GM12878 (cell line): ENCODE data around the gene PLIN3. TPM values are rescaled to one million over a fixed set of nuclear protein-coding genes. Genes with fewer than 3 reads are reported as not detected.
A peak's percentile ranks its signal among the peaks of the same experiment; 100 is the strongest.

Source experiments
- BMI1 ChIP-seq: fragments of 450-650 bp; IDR thresholded peaks from 2 replicates; pipeline ENCODE4 v1.6.1; 2016; ENCODE audit warnings: mild to moderate bottlenecking, moderate library complexity, borderline replicate concordance
- BRCA1 ChIP-seq: IDR thresholded peaks from 2 replicates; pipeline ENCODE4 v1.6.1; 2011; ENCODE audit warnings: low read depth, low read length, improper control_type of control experiment
- CREB1 ChIP-seq: IDR thresholded peaks from 2 replicates; pipeline ENCODE4 v1.6.1; 2012; ENCODE audit warnings: low read depth, mild to moderate bottlenecking, inconsistent platforms
- EED ChIP-seq: sonication (generic); IDR thresholded peaks from 2 replicates; pipeline ENCODE4 v1.6.1; 2016; ENCODE audit warnings: antibody characterized with exemption, low read depth
- EZH2 ChIP-seq: IDR thresholded peaks from 2 replicates; pipeline ENCODE4 v1.6.1; 2012; ENCODE audit warnings: low read depth, mild to moderate bottlenecking, control low read depth, inconsistent platforms, low read length, borderline replicate concordance; ENCODE audit not compliant: control insufficient read depth
- FOS ChIP-seq: IDR thresholded peaks from 3 replicates; pipeline ENCODE4 v1.6.1; 2011; ENCODE audit warnings: borderline replicate concordance; ENCODE audit not compliant: insufficient read length; ENCODE audit errors: extremely low read depth
- GATAD2B ChIP-seq: fragments of 450-650 bp; conservative IDR thresholded peaks from 2 replicates; pipeline ENCODE4 v1.6.1; 2017; ENCODE audit warnings: low read depth, mild to moderate bottlenecking, moderate library complexity
- IKZF1 ChIP-seq: fragments of 450-650 bp; conservative IDR thresholded peaks from 2 replicates; pipeline ENCODE4 v1.6.1; 2017; ENCODE audit warnings: antibody characterized with exemption, mild to moderate bottlenecking
- IRF4 ChIP-seq: IDR thresholded peaks from 2 replicates; pipeline ENCODE4 v1.6.1; 2011; ENCODE audit warnings: low read depth, low read length
- MTA2 ChIP-seq: fragments of 450-650 bp; IDR thresholded peaks from 2 replicates; pipeline ENCODE4 v1.6.1; 2016; ENCODE audit warnings: low read depth, mild to moderate bottlenecking, moderate library complexity
- MTA3 ChIP-seq: IDR thresholded peaks from 2 replicates; pipeline ENCODE4 v1.6.1; 2012; ENCODE audit warnings: low read length, inconsistent platforms, borderline replicate concordance
- NBN ChIP-seq: fragments of 450-650 bp; IDR thresholded peaks from 2 replicates; pipeline ENCODE4 v1.6.1; 2016
- NFYA ChIP-seq: IDR thresholded peaks from 2 replicates; pipeline ENCODE4 v1.6.1; 2011; ENCODE audit warnings: low read depth, mild to moderate bottlenecking, low read length, improper control_type of control experiment, borderline replicate concordance
- NFYB ChIP-seq: IDR thresholded peaks from 2 replicates; pipeline ENCODE4 v1.6.1; 2011; ENCODE audit warnings: low read depth, mild to moderate bottlenecking, low read length, improper control_type of control experiment, moderate library complexity; ENCODE audit not compliant: insufficient read depth
- NR2F1 ChIP-seq: fragments of 450-650 bp; conservative IDR thresholded peaks from 2 replicates; pipeline ENCODE4 v1.6.1; 2017; ENCODE audit warnings: mild to moderate bottlenecking
- POLR2AphosphoS2 ChIP-seq: IDR thresholded peaks from 2 replicates; pipeline ENCODE4 v1.6.1; 2011; ENCODE audit warnings: low read depth, mild to moderate bottlenecking, low read length, improper control_type of control experiment, moderate library complexity
- POU2F2 ChIP-seq: IDR thresholded peaks from 3 replicates; pipeline ENCODE4 v1.6.1; 2011; ENCODE audit warnings: low read depth, mild to moderate bottlenecking, low read length, borderline replicate concordance
- SPI1 ChIP-seq: IDR thresholded peaks from 2 replicates; pipeline ENCODE4 v1.6.1; 2011; ENCODE audit warnings: low read depth, mild to moderate bottlenecking, low read length, moderate library complexity, borderline replicate concordance; ENCODE audit not compliant: insufficient read depth
- SREBF1 ChIP-seq: IDR thresholded peaks from 2 replicates; pipeline ENCODE4 v1.6.1; 2012; ENCODE audit warnings: mild to moderate bottlenecking, low read length
- SREBF2 ChIP-seq: IDR thresholded peaks from 2 replicates; pipeline ENCODE4 v1.6.1; 2012; ENCODE audit warnings: mild to moderate bottlenecking, low read length
- STAT3 ChIP-seq: IDR thresholded peaks from 2 replicates; pipeline ENCODE4 v1.6.1; 2011; ENCODE audit warnings: low read depth, low read length, improper control_type of control experiment
- ZBED1 ChIP-seq: IDR thresholded peaks from 2 replicates; pipeline ENCODE4 v1.6.1; 2016; ENCODE audit warnings: borderline replicate concordance
- polyA plus RNA-seq, 11 experiments: library from polyadenylated mRNA; depleted of rRNA in 4 of 11; unstranded in 6 of 11; stranded (reverse) in 5 of 11; fragments of >200 nt; fragmentation: Nextera tagmentation in 4 of 11; fragmentation: Illumina TruSeq in 1 of 11; extraction: Ambion mirVana in 4 of 11; extraction: Trizol in 1 of 11; gene quantifications; 1 replicate in 1 of 11; 2 replicates in 10 of 11; pipeline versions ENCODE4 v1.2.1 to v1.2.3, GENCODE V29; 2011 to 2016; ENCODE audit warnings: inconsistent platforms in 2 of 11, missing spikeins in 2 of 11, low read depth in 1 of 11
- total RNA-seq, 4 experiments: library from RNA; depleted of rRNA in 3 of 4; stranded (reverse); fragments of >200 nt in 3 of 4; fragmentation: Illumina TruSeq in 1 of 4; extraction: Trizol in 1 of 4; gene quantifications; 2 replicates each; pipeline versions ENCODE4 v1.2.1 to v1.2.3, GENCODE V29; 2013 to 2021
- TF ChIP-seq, protein P1 (sequence below): fragments of 450-650 bp; IDR thresholded peaks from 2 replicates; pipeline ENCODE4 v1.6.1; 2017; ENCODE audit warnings: mild to moderate bottlenecking
- TF ChIP-seq, protein P2 (sequence below): IDR thresholded peaks from 2 replicates; pipeline ENCODE4 v1.6.1; 2011; ENCODE audit warnings: low read depth, mild to moderate bottlenecking, low read length, moderate library complexity, borderline replicate concordance; ENCODE audit errors: extremely low read depth
- TF ChIP-seq, protein P3 (sequence below), 3 experiments: IDR thresholded peaks in 2 of 3; conservative IDR thresholded peaks in 1 of 3; 2 replicates each; pipeline ENCODE4 v1.5.1; 2011; ENCODE audit warnings: low read depth in 3 of 3, low read length in 3 of 3, mild to moderate bottlenecking in 3 of 3, control low read depth in 2 of 3, moderate library complexity in 2 of 3, inconsistent platforms in 1 of 3, mixed read lengths in 1 of 3; ENCODE audit not compliant: control insufficient read depth in 2 of 3, insufficient read depth in 1 of 3; ENCODE audit errors: extremely low read depth in 1 of 3
- TF ChIP-seq, protein P4 (sequence below): IDR thresholded peaks from 2 replicates; pipeline ENCODE4 v1.6.1; 2012; ENCODE audit warnings: low read length, inconsistent platforms

PLIN3 gene
- total and polyA plus RNA-seq, 10 of the 15 experiments (the other 5 are each of a cell fraction or from before 2014, with no cell fraction given) = 7.7 to 71.4 (median 66.8) TPM

DNA sequence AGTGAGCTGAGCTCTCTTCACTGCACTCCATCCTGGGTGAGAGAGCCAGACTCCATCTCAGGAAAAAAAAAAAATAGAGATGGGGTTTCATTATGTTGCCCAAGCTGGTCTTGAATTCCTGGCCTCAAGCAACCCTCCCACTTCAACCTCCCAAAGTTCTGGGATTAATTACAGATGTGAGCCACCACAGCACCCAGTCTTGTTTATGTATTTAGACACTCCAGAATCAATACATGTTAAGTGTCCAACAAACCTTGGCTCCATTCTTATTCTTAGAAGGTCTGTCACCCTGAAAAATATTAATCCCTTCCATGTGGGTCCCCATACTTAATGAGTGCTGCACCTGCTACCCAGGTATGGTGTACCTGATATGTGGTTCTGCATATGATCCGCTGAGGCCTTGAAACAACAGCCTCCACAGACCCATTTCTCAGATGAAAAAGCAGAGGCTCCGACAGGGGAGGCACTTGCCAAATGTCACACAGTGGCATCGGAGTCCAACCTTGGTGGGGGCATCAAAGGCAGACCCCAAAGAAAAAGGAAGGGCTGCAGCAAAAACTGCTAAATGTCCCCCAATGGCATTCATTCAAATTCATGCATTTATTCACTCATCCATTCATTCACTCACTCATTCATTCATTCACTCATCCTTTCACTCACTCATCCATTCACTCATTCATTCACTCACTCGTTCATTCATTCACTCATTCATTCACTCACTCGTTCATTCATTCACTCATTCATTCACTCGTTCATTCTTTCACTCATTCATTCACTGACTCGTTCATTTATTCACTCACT is 52.6 kb downstream of the PLIN3 start (continued):
- TF ChIP-seq, protein P1, sequence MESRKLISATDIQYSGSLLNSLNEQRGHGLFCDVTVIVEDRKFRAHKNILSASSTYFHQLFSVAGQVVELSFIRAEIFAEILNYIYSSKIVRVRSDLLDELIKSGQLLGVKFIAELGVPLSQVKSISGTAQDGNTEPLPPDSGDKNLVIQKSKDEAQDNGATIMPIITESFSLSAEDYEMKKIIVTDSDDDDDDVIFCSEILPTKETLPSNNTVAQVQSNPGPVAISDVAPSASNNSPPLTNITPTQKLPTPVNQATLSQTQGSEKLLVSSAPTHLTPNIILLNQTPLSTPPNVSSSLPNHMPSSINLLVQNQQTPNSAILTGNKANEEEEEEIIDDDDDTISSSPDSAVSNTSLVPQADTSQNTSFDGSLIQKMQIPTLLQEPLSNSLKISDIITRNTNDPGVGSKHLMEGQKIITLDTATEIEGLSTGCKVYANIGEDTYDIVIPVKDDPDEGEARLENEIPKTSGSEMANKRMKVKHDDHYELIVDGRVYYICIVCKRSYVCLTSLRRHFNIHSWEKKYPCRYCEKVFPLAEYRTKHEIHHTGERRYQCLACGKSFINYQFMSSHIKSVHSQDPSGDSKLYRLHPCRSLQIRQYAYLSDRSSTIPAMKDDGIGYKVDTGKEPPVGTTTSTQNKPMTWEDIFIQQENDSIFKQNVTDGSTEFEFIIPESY = 0 out of 2 replicates have a peak, but pooled peaks have one; percentile 31
- TF ChIP-seq POLR2AphosphoS2 (peak; percentile 17), SREBF1 (no peak), STAT3 (no peak), NBN (peak; percentile 71; the same call in 1 of the 2 replicates), GATAD2B (no peak), EED (no peak), IKZF1 (no peak), MTA2 (peak; percentile 29; the same call in 1 of the 2 replicates), IRF4 (no peak), ZBED1 (peak; percentile 28; the same call in 1 of the 2 replicates), EZH2 (no peak), BRCA1 (no peak), FOS (no peak), NFYB (no peak), BMI1 (peak; percentile 53; the same call in 1 of the 2 replicates), POU2F2 (no peak; the same call in 2 of the 3 replicates), SPI1 (no peak), NR2F1 (no peak), MTA3 (0 out of 2 replicates have a peak, but pooled peaks have one; percentile 48), SREBF2 (no peak), CREB1 (no peak), NFYA (no peak)
- TF ChIP-seq, protein P2, sequence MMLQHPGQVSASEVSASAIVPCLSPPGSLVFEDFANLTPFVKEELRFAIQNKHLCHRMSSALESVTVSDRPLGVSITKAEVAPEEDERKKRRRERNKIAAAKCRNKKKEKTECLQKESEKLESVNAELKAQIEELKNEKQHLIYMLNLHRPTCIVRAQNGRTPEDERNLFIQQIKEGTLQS = no peak
- TF ChIP-seq, protein P3, sequence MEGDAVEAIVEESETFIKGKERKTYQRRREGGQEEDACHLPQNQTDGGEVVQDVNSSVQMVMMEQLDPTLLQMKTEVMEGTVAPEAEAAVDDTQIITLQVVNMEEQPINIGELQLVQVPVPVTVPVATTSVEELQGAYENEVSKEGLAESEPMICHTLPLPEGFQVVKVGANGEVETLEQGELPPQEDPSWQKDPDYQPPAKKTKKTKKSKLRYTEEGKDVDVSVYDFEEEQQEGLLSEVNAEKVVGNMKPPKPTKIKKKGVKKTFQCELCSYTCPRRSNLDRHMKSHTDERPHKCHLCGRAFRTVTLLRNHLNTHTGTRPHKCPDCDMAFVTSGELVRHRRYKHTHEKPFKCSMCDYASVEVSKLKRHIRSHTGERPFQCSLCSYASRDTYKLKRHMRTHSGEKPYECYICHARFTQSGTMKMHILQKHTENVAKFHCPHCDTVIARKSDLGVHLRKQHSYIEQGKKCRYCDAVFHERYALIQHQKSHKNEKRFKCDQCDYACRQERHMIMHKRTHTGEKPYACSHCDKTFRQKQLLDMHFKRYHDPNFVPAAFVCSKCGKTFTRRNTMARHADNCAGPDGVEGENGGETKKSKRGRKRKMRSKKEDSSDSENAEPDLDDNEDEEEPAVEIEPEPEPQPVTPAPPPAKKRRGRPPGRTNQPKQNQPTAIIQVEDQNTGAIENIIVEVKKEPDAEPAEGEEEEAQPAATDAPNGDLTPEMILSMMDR (IDR thresholded peaks at IDR 0.05 in 2 of 3, conservative IDR thresholded peaks at IDR 0.05 in 1 of 3; ENCODE audit: control insufficient read depth in 2 of 3, extremely low read depth in 1 of 3, insufficient read depth in 1 of 3, low read depth in 3 of 3, low read length in 3 of 3) = no peak
- TF ChIP-seq, protein P4, sequence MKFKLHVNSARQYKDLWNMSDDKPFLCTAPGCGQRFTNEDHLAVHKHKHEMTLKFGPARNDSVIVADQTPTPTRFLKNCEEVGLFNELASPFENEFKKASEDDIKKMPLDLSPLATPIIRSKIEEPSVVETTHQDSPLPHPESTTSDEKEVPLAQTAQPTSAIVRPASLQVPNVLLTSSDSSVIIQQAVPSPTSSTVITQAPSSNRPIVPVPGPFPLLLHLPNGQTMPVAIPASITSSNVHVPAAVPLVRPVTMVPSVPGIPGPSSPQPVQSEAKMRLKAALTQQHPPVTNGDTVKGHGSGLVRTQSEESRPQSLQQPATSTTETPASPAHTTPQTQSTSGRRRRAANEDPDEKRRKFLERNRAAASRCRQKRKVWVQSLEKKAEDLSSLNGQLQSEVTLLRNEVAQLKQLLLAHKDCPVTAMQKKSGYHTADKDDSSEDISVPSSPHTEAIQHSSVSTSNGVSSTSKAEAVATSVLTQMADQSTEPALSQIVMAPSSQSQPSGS = no peak
